OCI-LY7 (cell line): ENCODE data around the gene KCNC2. TPM values are rescaled to one million over a fixed set of nuclear protein-coding genes. Genes with fewer than 3 reads are reported as not detected.

Experiments used
- BruUV-seq: library from RNA; stranded (reverse); fragments of 400-500 nt; replicated peaks from 2 replicates; lab custom pipeline; 2021; lab: Mats Ljungman, UMichigan
- CTCF ChIA-PET: fragments of 300-600 bp; sonication (Branson Sonifier 250); formaldehyde crosslinking; loops from one replicate; lab custom pipeline; 2022; ENCODE audit warnings: antibody characterized with exemption; ENCODE audit not compliant: unreplicated experiment; lab: Charles Lee
- POLR2A ChIA-PET: fragments of 300-600 bp; sonication (Branson Sonifier 250); formaldehyde crosslinking; loops from one replicate; lab custom pipeline; 2022; ENCODE audit warnings: antibody characterized with exemption; lab: Charles Lee
- DNase-seq: peaks from one replicate; pipeline ENCODE4 v3.0.0-alpha.2; 2015; ENCODE audit warnings: low spot score
- H2AFZ ChIP-seq: fragments of 200-600 bp; sonication (generic), shearing (Covaris generic); 2 replicates; pipeline ENCODE4 v1.6.1; 2014; ENCODE audit warnings: mild to moderate bottlenecking, antibody characterized with exemption, low read length, moderate library complexity
- H3K27ac ChIP-seq: fragments of 200-600 bp; sonication (generic); 2 replicates; pipeline ENCODE4 v1.5.1; 2014; ENCODE audit warnings: mixed run types, low read depth, mild to moderate bottlenecking, moderate library complexity, low read length, inconsistent platforms; ENCODE audit not compliant: poor library complexity, severe bottlenecking
- H3K36me3 ChIP-seq: fragments of 200-600 bp; sonication (generic); 2 replicates; pipeline ENCODE4 v1.6.1; 2014; ENCODE audit warnings: mild to moderate bottlenecking, antibody characterized with exemption, low read length, moderate library complexity, mixed read lengths; ENCODE audit not compliant: insufficient read depth
- H3K4me1 ChIP-seq: fragments of 200-600 bp; sonication (generic); 2 replicates; pipeline ENCODE4 v1.5.1; 2014; ENCODE audit warnings: mild to moderate bottlenecking, low read length; ENCODE audit not compliant: insufficient read depth, poor library complexity, severe bottlenecking
- H3K4me2 ChIP-seq: fragments of 200-600 bp; sonication (generic); 2 replicates; pipeline ENCODE4 v1.6.1; 2014; ENCODE audit warnings: mild to moderate bottlenecking, low read length
- H3K4me3 ChIP-seq: fragments of 200-600 bp; sonication (generic); 2 replicates; pipeline ENCODE4 v1.5.1; 2014; ENCODE audit warnings: mild to moderate bottlenecking, low read depth, low read length; ENCODE audit not compliant: poor library complexity, severe bottlenecking
- H3K79me2 ChIP-seq: fragments of 200-600 bp; sonication (generic); 2 replicates; pipeline ENCODE4 v1.6.1; 2016; ENCODE audit warnings: low read depth, mild to moderate bottlenecking, low read length, moderate library complexity, mixed read lengths; ENCODE audit not compliant: insufficient read depth
- H3K9me2 ChIP-seq: fragments of 200-600 bp; sonication (generic); 2 replicates; pipeline ENCODE4 v1.6.1; 2016; ENCODE audit warnings: mild to moderate bottlenecking, low read length, mixed read lengths; ENCODE audit not compliant: insufficient read depth
- H3K9me3 ChIP-seq: fragments of 200-600 bp; sonication (generic); 2 replicates; pipeline ENCODE4 v1.6.1; 2014; ENCODE audit warnings: mild to moderate bottlenecking, mixed run types, low read length, mixed read lengths
- H4K20me1 ChIP-seq: fragments of 200-600 bp; sonication (generic); 2 replicates; pipeline ENCODE4 v1.6.1; 2014; ENCODE audit warnings: mild to moderate bottlenecking, antibody characterized with exemption, low read length, moderate library complexity, mixed read lengths; ENCODE audit not compliant: insufficient read depth
- CTCF ChIP-seq: fragments of 200-600 bp; sonication (generic); conservative IDR thresholded peaks from 2 replicates; pipeline ENCODE4 v1.5.1; 2014; ENCODE audit warnings: mild to moderate bottlenecking, antibody characterized with exemption, low read length, moderate library complexity, mixed read lengths
- EZH2phosphoT487 ChIP-seq: fragments of 200-600 bp; sonication (generic); IDR thresholded peaks from 2 replicates; pipeline ENCODE4 v1.6.1; 2018; ENCODE audit warnings: low read depth, borderline replicate concordance, mild to moderate bottlenecking, mixed run types, antibody characterized with exemption, low read length, moderate library complexity, mixed read lengths
- intact Hi-C: fragments of 100-400 bp; cut with micrococcal nuclease; formaldehyde crosslinking; loops from one replicate; pipeline ENCODE4 v1.10.0; 2022; ENCODE audit not compliant: unreplicated experiment
- total RNA-seq, 2 experiments: library from RNA; depleted of rRNA in 1 of 2; stranded (reverse); fragments of >200 nt in 1 of 2; shearing (Covaris generic) in 1 of 2; gene quantifications; 2 replicates each; pipeline ENCODE4 v1.2.3, GENCODE V29; 2014 to 2022

KCNC2 gene
- total RNA-seq, 2 experiments from 2014 or later, result not detected

- CTCF ChIA-PET, result no interaction called here
- H3K4me1 ChIP-seq, result no peaks in the 10 kb centered on the region
- H4K20me1 ChIP-seq, result no peaks in the 10 kb centered on the region
- no peak overlapping the region for H2AFZ ChIP-seq
- TF ChIP-seq CTCF, result no peak
- TF ChIP-seq EZH2phosphoT487, result no peak
- H3K27ac ChIP-seq, result no peak overlapping the region
- H3K4me3 ChIP-seq, result no peak overlapping the region
- H3K9me2 ChIP-seq, result no peaks in the 10 kb centered on the region
- no peaks in the 10 kb centered on the region for H3K36me3 ChIP-seq
- H3K79me2 ChIP-seq, result no peaks in the 10 kb centered on the region
- intact Hi-C loops, result no loop called here
- no peak overlapping the region for H3K4me2 ChIP-seq
- H3K9me3 ChIP-seq, result no peaks in the 10 kb centered on the region
- POLR2A ChIA-PET, result interaction anchor here (0.6 kb wide), 1 partner anchor 11 kb away, joined by 4 read pairs; no protein-coding TSS in a partner anchor
- BruUV-seq, result no TSS peak
- DNase-seq, result no peak
Observed at GRCh38 chr12:75048767-75049166, 160.9 kb downstream of the KCNC2 start.

- no peaks in the 10 kb centered on the region for H4K20me1 ChIP-seq
- H3K27ac ChIP-seq, result no peak overlapping the region
- DNase-seq, result no peak
- no peak overlapping the region for H3K4me2 ChIP-seq
- no peaks in the 10 kb centered on the region for H3K9me3 ChIP-seq
- H3K4me3 ChIP-seq, result no peak overlapping the region
- no peak overlapping the region for H2AFZ ChIP-seq
- ChIA-PET CTCF (no interaction called here), POLR2A (interaction anchor here (0.6 kb wide), 1 partner anchor 1305 kb away, joined by 4 read pairs; no protein-coding TSS in a partner anchor)
- H3K4me1 ChIP-seq, result no peaks in the 10 kb centered on the region
- intact Hi-C loops, result no loop called here
- TF ChIP-seq EZH2phosphoT487, result no peak
- TF ChIP-seq CTCF, result no peak
- no peaks in the 10 kb centered on the region for H3K36me3 ChIP-seq
- BruUV-seq, result no TSS peak
- H3K79me2 ChIP-seq, result no peaks in the 10 kb centered on the region
- no peaks in the 10 kb centered on the region for H3K9me2 ChIP-seq
Observed at GRCh38 chr12:75047885-75048525, 161.6 kb downstream of the KCNC2 start.

GRCh38 chr12:75042125-75042524 lies 167.5 kb downstream of the KCNC2 start:
- CTCF ChIA-PET, result no interaction called here
- no peaks in the 10 kb centered on the region for H3K36me3 ChIP-seq
- TF ChIP-seq CTCF, result no peak
- no peak for TF ChIP-seq EZH2phosphoT487

More at GRCh38 chr12:75042125-75042524, 167.5 kb downstream of the KCNC2 start:
- no peak overlapping the region for H2AFZ ChIP-seq
- H3K9me3 ChIP-seq, result no peaks in the 10 kb centered on the region
- H3K27ac ChIP-seq, result no peak overlapping the region
- no TSS peak for BruUV-seq
- H3K79me2 ChIP-seq, result no peaks in the 10 kb centered on the region
- POLR2A ChIA-PET, result no interaction called here
- no peak for DNase-seq
- H3K4me2 ChIP-seq, result no peak overlapping the region
- no peaks in the 10 kb centered on the region for H4K20me1 ChIP-seq
- H3K4me1 ChIP-seq, result no peaks in the 10 kb centered on the region
- H3K9me2 ChIP-seq, result no peaks in the 10 kb centered on the region
- no peak overlapping the region for H3K4me3 ChIP-seq
- intact Hi-C loops, result no loop called here
